ENCODE measurements around the gene UNC5A. TPM values are rescaled to one million over a fixed set of nuclear protein-coding genes. Genes with fewer than 3 reads are reported as not detected.
A peak's percentile ranks its signal among the peaks of the same experiment; 100 is the strongest.

The UNC5A gene
- total RNA-seq, 3 donors from 2014 or later (not counting 1 experiment from before 2014, with no cell fraction given), result not detected

DNA sequence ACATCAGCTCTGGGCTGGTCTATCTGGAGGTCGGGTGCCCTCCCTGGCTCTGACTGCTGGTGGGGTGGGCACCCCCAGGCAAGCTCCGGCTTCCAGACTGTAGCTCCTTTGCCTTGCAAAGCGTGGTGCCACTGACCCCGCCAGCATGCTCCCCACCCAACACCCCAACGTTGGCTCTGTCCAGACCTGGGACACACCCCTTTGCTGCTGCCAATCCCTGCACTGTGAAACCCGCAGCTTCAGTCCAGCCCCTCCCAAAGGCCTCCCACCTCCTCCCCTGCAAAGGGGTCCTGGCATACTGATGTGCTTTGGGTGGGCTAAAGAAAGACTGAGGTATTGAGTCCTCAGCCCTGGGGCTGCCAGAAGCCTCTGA is 3.9 kb downstream of the UNC5A start:
- no peaks in the 10 kb centered on the region for H3K9me3 Mint-ChIP-seq
- Histone ChIP-seq H3K4me1 (ENCODE audit: control insufficient read depth, insufficient read depth, low read length) (peaks cover 31% of the 10 kb centered on the region), H3K27ac (ENCODE audit: low read length) (no peak overlapping the region), H3K36me3 (ENCODE audit: control insufficient read depth, insufficient read depth, low read length) (no peaks in the 10 kb centered on the region), H3K9me3 (ENCODE audit: control insufficient read depth, insufficient read depth, low read length) (no peaks in the 10 kb centered on the region), H3K27me3 (ENCODE audit: control insufficient read depth, insufficient read depth, low read length) (peaks cover 44% of the 10 kb centered on the region), H3K4me3 (ENCODE audit: low read length) (no peak overlapping the region)
- H3K36me3 Mint-ChIP-seq, result no peaks in the 10 kb centered on the region
- no peak for ATAC-seq
- peaks cover 15 to 30% of the 10 kb centered on the region in 2 donors for H3K4me1 Mint-ChIP-seq
- H3K27me3 Mint-ChIP-seq (ENCODE audit: low read depth in 2 of 2), result peaks cover 63 to 70% of the 10 kb centered on the region in 2 donors
- intact Hi-C loops (cut with micrococcal nuclease), result no loop called here
- no peak overlapping the region for H3K27ac Mint-ChIP-seq
- no peak for TF ChIP-seq CTCF (IDR thresholded peaks at IDR 0.05)
- DNase-seq, result no peak
- H3K4me3 Mint-ChIP-seq, result no peak overlapping the region
- WGBS (ENCODE audit: insufficient coverage), result 71% methylated on average over 6 of the region's 6 CpGs

GRCh38 chr5:176814836-176815438 is 4.6 kb downstream of the UNC5A start:
- no peak overlapping the region for H3K4me3 Mint-ChIP-seq
- no peak overlapping the region for H3K27ac Mint-ChIP-seq
- WGBS (ENCODE audit: insufficient coverage), result 72% methylated on average over 10 of the region's 10 CpGs
- H3K4me1 ChIP-seq (ENCODE audit: control insufficient read depth, insufficient read depth, low read length), result peaks cover 26% of the 10 kb centered on the region
- H3K4me3 ChIP-seq (ENCODE audit: low read length), result no peak overlapping the region
- H3K4me1 Mint-ChIP-seq, result peaks cover 15 to 32% of the 10 kb centered on the region in 2 donors
- no peaks in the 10 kb centered on the region for H3K36me3 ChIP-seq (ENCODE audit: control insufficient read depth, insufficient read depth, low read length)
- no peak overlapping the region for H3K27ac ChIP-seq (ENCODE audit: low read length)
- H3K36me3 Mint-ChIP-seq, result no peaks in the 10 kb centered on the region
- ATAC-seq (no peak), DNase-seq (no peak)
- no peaks in the 10 kb centered on the region for H3K9me3 Mint-ChIP-seq
- intact Hi-C loops (cut with micrococcal nuclease), result loop anchor here (5.0 kb wide), 1 partner anchor 153 kb away; no protein-coding TSS in a partner anchor
- H3K27me3 Mint-ChIP-seq (ENCODE audit: low read depth in 2 of 2), result peaks cover 64 to 74% of the 10 kb centered on the region in 2 donors
- H3K9me3 ChIP-seq (ENCODE audit: control insufficient read depth, insufficient read depth, low read length), result no peaks in the 10 kb centered on the region
- H3K27me3 ChIP-seq (ENCODE audit: control insufficient read depth, insufficient read depth, low read length), result peaks cover 44% of the 10 kb centered on the region
- no peak for TF ChIP-seq CTCF (IDR thresholded peaks at IDR 0.05)

DNA sequence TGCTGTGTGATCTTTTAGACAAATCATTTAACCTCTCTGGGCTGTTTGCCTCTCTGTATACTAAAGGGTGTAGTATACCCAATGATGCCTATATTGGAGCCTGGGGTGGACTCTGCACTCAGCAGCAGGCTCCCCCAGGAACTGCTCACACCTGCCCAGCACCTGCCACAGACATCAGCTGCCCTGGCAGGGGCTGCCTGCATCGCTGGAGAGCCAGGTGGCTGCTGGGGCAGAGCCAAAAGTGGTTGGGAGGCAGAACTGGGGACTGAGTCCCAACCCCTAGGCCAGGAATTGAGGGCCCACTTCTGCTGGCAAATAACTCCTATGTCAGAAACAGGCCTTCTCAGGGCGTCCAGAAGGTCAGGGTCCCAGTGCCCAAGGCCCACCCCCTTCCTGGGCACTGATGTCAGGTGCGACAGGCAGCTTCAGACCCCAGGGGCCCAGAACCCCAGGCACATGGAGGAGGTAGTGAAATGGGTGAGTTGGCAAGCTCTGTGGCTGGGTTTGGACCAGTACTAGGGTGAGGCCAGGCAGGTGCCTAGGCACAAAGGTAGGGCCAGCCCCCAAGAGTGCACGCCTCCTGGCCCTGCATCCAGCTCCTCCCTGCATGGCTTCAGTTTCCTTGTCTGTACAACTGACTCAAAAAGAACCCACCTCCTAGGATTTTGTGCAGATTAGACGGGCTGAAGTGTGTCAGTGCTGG is 5.8 kb downstream of the UNC5A start:
- 83% methylated on average over 5 of the region's 5 CpGs for WGBS (ENCODE audit: insufficient coverage)
- peaks cover 72 to 82% of the 10 kb centered on the region in 2 donors for H3K27me3 Mint-ChIP-seq (ENCODE audit: low read depth in 2 of 2)
- no peaks in the 10 kb centered on the region for H3K9me3 ChIP-seq (ENCODE audit: control insufficient read depth, insufficient read depth, low read length)
- H3K27me3 ChIP-seq (ENCODE audit: control insufficient read depth, insufficient read depth, low read length), result peaks cover 39% of the 10 kb centered on the region
- intact Hi-C loops (cut with micrococcal nuclease), result loop anchor here (5.0 kb wide), 1 partner anchor 154 kb away; no protein-coding TSS in a partner anchor
- H3K4me1 ChIP-seq (ENCODE audit: control insufficient read depth, insufficient read depth, low read length), result peaks cover 21% of the 10 kb centered on the region
- H3K4me3 Mint-ChIP-seq, result peak overlapping the region; percentile 72
- no peaks in the 10 kb centered on the region for H3K36me3 ChIP-seq (ENCODE audit: control insufficient read depth, insufficient read depth, low read length)
- TF ChIP-seq CTCF (IDR thresholded peaks at IDR 0.05), result no peak
- no peaks in the 10 kb centered on the region for H3K36me3 Mint-ChIP-seq
- no peak overlapping the region for H3K4me3 ChIP-seq (ENCODE audit: low read length)
- DNase-seq (no peak), ATAC-seq (no peak)
- H3K27ac ChIP-seq (ENCODE audit: low read length), result no peak overlapping the region
- no peaks in the 10 kb centered on the region for H3K9me3 Mint-ChIP-seq
- H3K27ac Mint-ChIP-seq, result no peak overlapping the region
- peaks cover 13 to 29% of the 10 kb centered on the region in 2 donors for H3K4me1 Mint-ChIP-seq

Data from natural killer cell (primary cell).